Neural cell (in vitro differentiated cells): ENCODE results near the gene BSCL2. TPM values are rescaled to one million over a fixed set of nuclear protein-coding genes. Genes with fewer than 3 reads are reported as not detected.

ENCODE experiments used
- H2AFZ ChIP-seq: fragments of 200-600, 300-800 bp; sonication (generic), shearing (Covaris generic); 2 replicates; pipeline ENCODE4 v1.6.0; 2014; ENCODE audit warnings: low read depth, mild to moderate bottlenecking, antibody characterized with exemption, low read length, moderate library complexity
- H3F3A ChIP-seq: fragments of 200-600 bp; shearing (Covaris generic); 2 replicates; pipeline ENCODE4 v1.6.1; 2016; ENCODE audit warnings: mild to moderate bottlenecking, moderate library complexity, mixed read lengths, antibody characterized with exemption, low read length; ENCODE audit not compliant: insufficient read depth, poor library complexity, severe bottlenecking
- H3K27ac ChIP-seq: fragments of 200-600, 300-800 bp; sonication (generic), shearing (Covaris generic); 2 replicates; pipeline ENCODE4 v1.5.1; 2014; ENCODE audit warnings: mild to moderate bottlenecking, low read length, moderate library complexity
- H3K27me3 ChIP-seq: fragments of 300-800, 200-600 bp; sonication (generic), shearing (Covaris generic); 2 replicates; pipeline ENCODE4 v1.6.0; 2014; ENCODE audit warnings: mild to moderate bottlenecking, low read depth, low read length, moderate library complexity; ENCODE audit not compliant: insufficient read depth
- H3K36me3 ChIP-seq: fragments of 300-800, 200-600 bp; sonication (generic), shearing (Covaris generic); 2 replicates; pipeline ENCODE4 v1.5.1; 2014; ENCODE audit warnings: mild to moderate bottlenecking, antibody characterized with exemption, low read length, moderate library complexity; ENCODE audit not compliant: insufficient read depth
- H3K4me2 ChIP-seq: fragments of 300-800, 200-600 bp; sonication (generic), shearing (Covaris generic); 2 replicates; pipeline ENCODE4 v1.6.0; 2014; ENCODE audit warnings: mild to moderate bottlenecking, low read length
- H3K4me3 ChIP-seq: fragments of 300-800, 200-600 bp; sonication (generic), shearing (Covaris generic); 2 replicates; pipeline ENCODE4 v1.5.1; 2014; ENCODE audit warnings: mild to moderate bottlenecking, low read length, moderate library complexity
- H3K79me2 ChIP-seq: fragments of 200-600 bp; shearing (Covaris generic); replicated peaks from 2 replicates; pipeline ENCODE4 v1.6.0; 2014; ENCODE audit warnings: mild to moderate bottlenecking, low read length, moderate library complexity; ENCODE audit not compliant: insufficient read depth
- H3K9ac ChIP-seq: fragments of 300-800, 200-600 bp; sonication (generic), shearing (Covaris generic); 2 replicates; pipeline ENCODE4 v1.6.1; 2016; ENCODE audit warnings: mild to moderate bottlenecking, low read length, mixed read lengths
- H3K9me2 ChIP-seq: fragments of 200-600 bp; shearing (Covaris generic); 2 replicates; pipeline ENCODE4 v1.6.1; 2016; ENCODE audit warnings: mild to moderate bottlenecking, low read length, mixed read lengths; ENCODE audit not compliant: insufficient read depth
- H3K9me3 ChIP-seq: fragments of 200-600, 300-800 bp; sonication (generic), shearing (Covaris generic); 2 replicates; pipeline ENCODE4 v1.6.1; 2016; ENCODE audit warnings: mild to moderate bottlenecking, mixed run types, low read length, moderate library complexity, mixed read lengths
- H4K20me1 ChIP-seq: fragments of 200-600 bp; shearing (Covaris generic); 2 replicates; pipeline ENCODE4 v1.6.1; 2016; ENCODE audit warnings: mild to moderate bottlenecking, mixed run types; ENCODE audit not compliant: insufficient read depth
- CTCF ChIP-seq: fragments of 450-650 bp; IDR thresholded peaks from 2 replicates; pipeline ENCODE4 v1.5.1; 2014; ENCODE audit warnings: antibody characterized with exemption, mild to moderate bottlenecking, moderate library complexity; ENCODE audit not compliant: poor library complexity, severe bottlenecking
- EP300 ChIP-seq: fragments of 450-650 bp; conservative IDR thresholded peaks from 2 replicates; pipeline ENCODE4 v1.6.1; 2014; ENCODE audit warnings: antibody characterized with exemption, mild to moderate bottlenecking, moderate library complexity; ENCODE audit not compliant: poor library complexity, severe bottlenecking
- EZH2 ChIP-seq: fragments of 200-600, 300-800 bp; shearing (Covaris generic), sonication (generic); IDR thresholded peaks from 2 replicates; pipeline ENCODE4 v1.6.1; 2014; ENCODE audit warnings: antibody characterized with exemption, low read length, borderline replicate concordance, mild to moderate bottlenecking; ENCODE audit not compliant: insufficient read depth, poor library complexity, severe bottlenecking
- MXI1 ChIP-seq: fragments of 450-650 bp; conservative IDR thresholded peaks from 2 replicates; pipeline ENCODE4 v1.6.1; 2014; ENCODE audit warnings: antibody characterized with exemption, mild to moderate bottlenecking; ENCODE audit not compliant: poor library complexity, severe bottlenecking
- POLR2AphosphoS5 ChIP-seq: IDR thresholded peaks from 2 replicates; pipeline ENCODE4 v1.6.1; 2012
- RAD21 ChIP-seq: fragments of 450-650 bp; conservative IDR thresholded peaks from 2 replicates; pipeline ENCODE4 v1.6.1; 2014; ENCODE audit warnings: antibody characterized with exemption, mild to moderate bottlenecking, moderate library complexity
- SMC3 ChIP-seq: fragments of 450-650 bp; conservative IDR thresholded peaks from 2 replicates; pipeline ENCODE4 v1.6.1; 2014; ENCODE audit warnings: antibody characterized with exemption, mild to moderate bottlenecking, moderate library complexity; ENCODE audit not compliant: poor library complexity
- TAF1 ChIP-seq: IDR thresholded peaks from 2 replicates; pipeline ENCODE4 v1.6.1; 2012; ENCODE audit warnings: low read depth
- polyA plus RNA-seq: library from polyadenylated mRNA; depleted of rRNA; stranded (reverse); fragments of >200 nt; gene quantifications from 2 replicates; pipeline ENCODE4 v1.2.3, GENCODE V29; 2014
- TF ChIP-seq, protein P1 (sequence below): IDR thresholded peaks from 2 replicates; pipeline ENCODE4 v1.6.1; 2012; ENCODE audit warnings: borderline replicate concordance

BSCL2 gene
- polyA plus RNA-seq, 1 donor from 2014 or later, result 304 TPM

DNA sequence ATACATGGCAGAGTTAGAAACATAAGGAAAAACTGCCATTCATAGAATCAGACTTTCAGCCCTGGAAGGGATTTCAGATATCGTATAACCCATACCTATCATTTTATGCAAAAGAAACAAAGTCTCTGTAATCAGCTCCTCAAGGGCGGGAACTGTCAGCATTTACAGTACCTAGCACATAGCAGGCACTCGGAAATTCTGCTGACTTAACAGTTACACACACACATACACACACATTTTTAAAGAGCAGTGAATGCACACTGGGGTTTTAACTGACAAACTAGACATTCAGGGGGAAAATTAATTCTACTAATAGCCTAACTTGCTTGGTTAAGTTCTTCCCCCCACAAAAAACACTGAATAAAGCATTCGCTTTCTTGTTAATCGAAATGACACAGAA, 9.0 kb upstream of the BSCL2 start:
- Histone ChIP-seq H3F3A (no peaks in the 10 kb centered on the region), H3K27ac (no peak overlapping the region), H3K36me3 (peaks cover 12% of the 10 kb centered on the region), H3K4me3 (no peak overlapping the region), H3K9me2 (no peaks in the 10 kb centered on the region), H3K4me2 (no peak overlapping the region), H4K20me1 (no peaks in the 10 kb centered on the region), H2AFZ (no peak overlapping the region), H3K79me2 (peaks cover 7% of the 10 kb centered on the region), H3K9me3 (no peaks in the 10 kb centered on the region), H3K27me3 (no peaks in the 10 kb centered on the region), H3K9ac (no peak overlapping the region)
- TF ChIP-seq EZH2 (no peak), EP300 (no peak), CTCF (no peak), SMC3 (no peak)

- Histone ChIP-seq H3F3A (no peaks in the 10 kb centered on the region), H3K9me3 (no peaks in the 10 kb centered on the region), H4K20me1 (no peaks in the 10 kb centered on the region), H3K79me2 (peaks cover 3% of the 10 kb centered on the region), H3K9ac (no peak overlapping the region), H3K27ac (no peak overlapping the region), H3K4me2 (no peak overlapping the region), H3K4me3 (no peak overlapping the region), H3K27me3 (no peaks in the 10 kb centered on the region), H3K9me2 (no peaks in the 10 kb centered on the region), H3K36me3 (peaks cover 13% of the 10 kb centered on the region), H2AFZ (no peak overlapping the region)
- no peak for TF ChIP-seq EZH2
- no peak for TF ChIP-seq TAF1
- TF ChIP-seq, protein P1, sequence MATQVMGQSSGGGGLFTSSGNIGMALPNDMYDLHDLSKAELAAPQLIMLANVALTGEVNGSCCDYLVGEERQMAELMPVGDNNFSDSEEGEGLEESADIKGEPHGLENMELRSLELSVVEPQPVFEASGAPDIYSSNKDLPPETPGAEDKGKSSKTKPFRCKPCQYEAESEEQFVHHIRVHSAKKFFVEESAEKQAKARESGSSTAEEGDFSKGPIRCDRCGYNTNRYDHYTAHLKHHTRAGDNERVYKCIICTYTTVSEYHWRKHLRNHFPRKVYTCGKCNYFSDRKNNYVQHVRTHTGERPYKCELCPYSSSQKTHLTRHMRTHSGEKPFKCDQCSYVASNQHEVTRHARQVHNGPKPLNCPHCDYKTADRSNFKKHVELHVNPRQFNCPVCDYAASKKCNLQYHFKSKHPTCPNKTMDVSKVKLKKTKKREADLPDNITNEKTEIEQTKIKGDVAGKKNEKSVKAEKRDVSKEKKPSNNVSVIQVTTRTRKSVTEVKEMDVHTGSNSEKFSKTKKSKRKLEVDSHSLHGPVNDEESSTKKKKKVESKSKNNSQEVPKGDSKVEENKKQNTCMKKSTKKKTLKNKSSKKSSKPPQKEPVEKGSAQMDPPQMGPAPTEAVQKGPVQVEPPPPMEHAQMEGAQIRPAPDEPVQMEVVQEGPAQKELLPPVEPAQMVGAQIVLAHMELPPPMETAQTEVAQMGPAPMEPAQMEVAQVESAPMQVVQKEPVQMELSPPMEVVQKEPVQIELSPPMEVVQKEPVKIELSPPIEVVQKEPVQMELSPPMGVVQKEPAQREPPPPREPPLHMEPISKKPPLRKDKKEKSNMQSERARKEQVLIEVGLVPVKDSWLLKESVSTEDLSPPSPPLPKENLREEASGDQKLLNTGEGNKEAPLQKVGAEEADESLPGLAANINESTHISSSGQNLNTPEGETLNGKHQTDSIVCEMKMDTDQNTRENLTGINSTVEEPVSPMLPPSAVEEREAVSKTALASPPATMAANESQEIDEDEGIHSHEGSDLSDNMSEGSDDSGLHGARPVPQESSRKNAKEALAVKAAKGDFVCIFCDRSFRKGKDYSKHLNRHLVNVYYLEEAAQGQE, result no peak
- TF ChIP-seq EP300, result no peak
- TF ChIP-seq MXI1, result no peak
- no peak for TF ChIP-seq POLR2AphosphoS5
- TF ChIP-seq SMC3, result no peak
- no peak for TF ChIP-seq CTCF
- no peak for TF ChIP-seq RAD21
Observed at GRCh38 chr11:62715150-62716130, 8.2 kb upstream of the BSCL2 start.
